ENCODE measurements around the gene ESM1.
"Not testable (repeated sequence)": the region's sequence is repeated elsewhere in the genome, so short reads cannot be mapped to it uniquely, and the experiment has no call there.

ESM1 gene

GRCh38 chr5:55003432-55004065 lies 18.2 kb upstream of the ESM1 start:
- Histone ChIP-seq H3K36me3 (replicated peaks in 1 of 2; ENCODE audit: control insufficient read depth in 2 of 2, insufficient read depth in 2 of 2, low read length in 2 of 2) (no peaks in the 10 kb centered on the region), H2AK5ac (ENCODE audit: low read depth, low read length) (no peak overlapping the region), H3K18ac (ENCODE audit: low read length) (no peak overlapping the region), H3K4ac (ENCODE audit: low read length) (no peak overlapping the region), H2BK15ac (ENCODE audit: low read length) (no peak overlapping the region), H3K14ac (ENCODE audit: low read length) (no peak overlapping the region), H3K79me1 (ENCODE audit: low read depth, low read length) (no peaks in the 10 kb centered on the region), H3K4me1 (ENCODE audit: control insufficient read depth in 2 of 2, insufficient read depth in 1 of 2, low read depth in 1 of 2, low read length in 2 of 2) (no peaks in the 10 kb centered on the region), H3K9me3 (replicated peaks in 1 of 2; ENCODE audit: control insufficient read depth in 2 of 2, insufficient read depth in 1 of 2, low read depth in 1 of 2, low read length in 2 of 2) (no peaks in the 10 kb centered on the region), H2BK5ac (ENCODE audit: low read length) (no peak overlapping the region), H4K8ac (ENCODE audit: low read depth, low read length) (no peak overlapping the region), H3K27me3 (ENCODE audit: control insufficient read depth in 3 of 3, insufficient read depth in 3 of 3, low read depth in 1 of 3, low read length in 3 of 3) (no peaks in the 10 kb centered on the region), H3K27ac (replicated peaks; ENCODE audit: low read length) (no peak overlapping the region), H2BK12ac (ENCODE audit: low read length) (no peak overlapping the region), H3K4me2 (ENCODE audit: insufficient read depth, low read length, poor library complexity, severe bottlenecking) (no peak overlapping the region), H2BK120ac (ENCODE audit: low read depth, low read length) (no peak overlapping the region), H3K9ac (ENCODE audit: low read depth, low read length, poor library complexity) (no peak overlapping the region), H4K91ac (ENCODE audit: low read depth, low read length, poor library complexity) (no peak overlapping the region), H3K23ac (ENCODE audit: low read depth, low read length, poor library complexity) (no peak overlapping the region), H3K4me3 (ENCODE audit: low read length in 2 of 2) (no peak overlapping the region), H2AFZ (ENCODE audit: low read length) (no peak overlapping the region)
- WGBS, 2 donors (ENCODE audit: extremely low coverage in 2 of 2, insufficient read length in 2 of 2, insufficient replicate concordance in 1 of 2) = no CpG with 5 or more reads among the region's 4 CpGs
- no peak for DNase-seq (ENCODE audit: low spot score)

GRCh38 chr5:55002166-55002565 lies 16.8 kb upstream of the ESM1 start:
- H4K8ac ChIP-seq (ENCODE audit: low read depth, low read length); H2BK5ac ChIP-seq (ENCODE audit: low read length): not testable (repeated sequence)
- no CpG with 5 or more reads among the region's 2 CpGs for WGBS, 2 donors (ENCODE audit: extremely low coverage in 2 of 2, insufficient read length in 2 of 2, insufficient replicate concordance in 1 of 2)

GRCh38 chr5:54997081-54997480 lies 11.7 kb upstream of the ESM1 start:
- no peak overlapping the region for H2BK5ac ChIP-seq (ENCODE audit: low read length)
- H2AFZ ChIP-seq (ENCODE audit: low read length) = no peak overlapping the region
- no peak overlapping the region for H4K8ac ChIP-seq (ENCODE audit: low read depth, low read length)
- H3K4ac ChIP-seq (ENCODE audit: low read length) = no peak overlapping the region
- no peak for DNase-seq (ENCODE audit: low spot score)
- H4K91ac ChIP-seq (ENCODE audit: low read depth, low read length, poor library complexity) = no peak overlapping the region
- H3K4me1 ChIP-seq (ENCODE audit: control insufficient read depth in 2 of 2, insufficient read depth in 1 of 2, low read depth in 1 of 2, low read length in 2 of 2) = no peaks in the 10 kb centered on the region
- H3K9me3 ChIP-seq (replicated peaks in 1 of 2; ENCODE audit: control insufficient read depth in 2 of 2, insufficient read depth in 1 of 2, low read depth in 1 of 2, low read length in 2 of 2) = no peaks in the 10 kb centered on the region
- no peaks in the 10 kb centered on the region for H3K36me3 ChIP-seq (replicated peaks in 1 of 2; ENCODE audit: control insufficient read depth in 2 of 2, insufficient read depth in 2 of 2, low read length in 2 of 2)
- no peaks in the 10 kb centered on the region for H3K79me1 ChIP-seq (ENCODE audit: low read depth, low read length)
- H2BK120ac ChIP-seq (ENCODE audit: low read depth, low read length) = no peak overlapping the region
- H2BK12ac ChIP-seq (ENCODE audit: low read length) = no peak overlapping the region
- no peak overlapping the region for H2BK15ac ChIP-seq (ENCODE audit: low read length)
- no peak overlapping the region for H3K4me3 ChIP-seq (ENCODE audit: low read length in 2 of 2)
- no peak overlapping the region for H3K18ac ChIP-seq (ENCODE audit: low read length)
- H3K27ac ChIP-seq (replicated peaks; ENCODE audit: low read length) = no peak overlapping the region
- H3K27me3 ChIP-seq (ENCODE audit: control insufficient read depth in 3 of 3, insufficient read depth in 3 of 3, low read depth in 1 of 3, low read length in 3 of 3) = no peaks in the 10 kb centered on the region
- no peak overlapping the region for H3K14ac ChIP-seq (ENCODE audit: low read length)
- H3K4me2 ChIP-seq (ENCODE audit: insufficient read depth, low read length, poor library complexity, severe bottlenecking) = no peak overlapping the region
- no peak overlapping the region for H3K23ac ChIP-seq (ENCODE audit: low read depth, low read length, poor library complexity)
- WGBS, 2 donors (ENCODE audit: extremely low coverage in 2 of 2, insufficient read length in 2 of 2, insufficient replicate concordance in 1 of 2) = no CpG with 5 or more reads among the region's 2 CpGs
- no peak overlapping the region for H3K9ac ChIP-seq (ENCODE audit: low read depth, low read length, poor library complexity)
- H2AK5ac ChIP-seq (ENCODE audit: low read depth, low read length) = no peak overlapping the region

More at GRCh38 chr5:55002166-55002565, 16.8 kb upstream of the ESM1 start:
- not testable (repeated sequence) for H2BK15ac ChIP-seq (ENCODE audit: low read length); H3K23ac ChIP-seq (ENCODE audit: low read depth, low read length, poor library complexity); DNase-seq (ENCODE audit: low spot score); H3K27me3 ChIP-seq (ENCODE audit: control insufficient read depth in 3 of 3, insufficient read depth in 3 of 3, low read depth in 1 of 3, low read length in 3 of 3); H3K4me1 ChIP-seq (ENCODE audit: control insufficient read depth in 2 of 2, insufficient read depth in 1 of 2, low read depth in 1 of 2, low read length in 2 of 2); H3K27ac ChIP-seq (replicated peaks; ENCODE audit: low read length); H4K91ac ChIP-seq (ENCODE audit: low read depth, low read length, poor library complexity); H2AFZ ChIP-seq (ENCODE audit: low read length); H2BK120ac ChIP-seq (ENCODE audit: low read depth, low read length); H3K4ac ChIP-seq (ENCODE audit: low read length); H3K9me3 ChIP-seq (replicated peaks in 1 of 2; ENCODE audit: control insufficient read depth in 2 of 2, insufficient read depth in 1 of 2, low read depth in 1 of 2, low read length in 2 of 2); H3K4me2 ChIP-seq (ENCODE audit: insufficient read depth, low read length, poor library complexity, severe bottlenecking); H3K4me3 ChIP-seq (ENCODE audit: low read length in 2 of 2); H2AK5ac ChIP-seq (ENCODE audit: low read depth, low read length); H3K14ac ChIP-seq (ENCODE audit: low read length); H3K9ac ChIP-seq (ENCODE audit: low read depth, low read length, poor library complexity); H3K36me3 ChIP-seq (replicated peaks in 1 of 2; ENCODE audit: control insufficient read depth in 2 of 2, insufficient read depth in 2 of 2, low read length in 2 of 2); H2BK12ac ChIP-seq (ENCODE audit: low read length); H3K18ac ChIP-seq (ENCODE audit: low read length); H3K79me1 ChIP-seq (ENCODE audit: low read depth, low read length)

GRCh38 chr5:54996466-54996865 lies 11.1 kb upstream of the ESM1 start:
- Histone ChIP-seq H3K4me1 (ENCODE audit: control insufficient read depth in 2 of 2, insufficient read depth in 1 of 2, low read depth in 1 of 2, low read length in 2 of 2) (no peaks in the 10 kb centered on the region), H3K4me2 (ENCODE audit: insufficient read depth, low read length, poor library complexity, severe bottlenecking) (no peak overlapping the region), H2AK5ac (ENCODE audit: low read depth, low read length) (no peak overlapping the region), H4K91ac (ENCODE audit: low read depth, low read length, poor library complexity) (no peak overlapping the region), H3K23ac (ENCODE audit: low read depth, low read length, poor library complexity) (no peak overlapping the region), H2BK120ac (ENCODE audit: low read depth, low read length) (no peak overlapping the region), H3K9me3 (replicated peaks in 1 of 2; ENCODE audit: control insufficient read depth in 2 of 2, insufficient read depth in 1 of 2, low read depth in 1 of 2, low read length in 2 of 2) (no peaks in the 10 kb centered on the region), H2BK15ac (ENCODE audit: low read length) (no peak overlapping the region), H4K8ac (ENCODE audit: low read depth, low read length) (no peak overlapping the region), H3K9ac (ENCODE audit: low read depth, low read length, poor library complexity) (no peak overlapping the region), H3K27me3 (ENCODE audit: control insufficient read depth in 3 of 3, insufficient read depth in 3 of 3, low read depth in 1 of 3, low read length in 3 of 3) (no peaks in the 10 kb centered on the region), H2BK12ac (ENCODE audit: low read length) (no peak overlapping the region), H3K4me3 (ENCODE audit: low read length in 2 of 2) (no peak overlapping the region), H3K4ac (ENCODE audit: low read length) (no peak overlapping the region), H3K79me1 (ENCODE audit: low read depth, low read length) (no peaks in the 10 kb centered on the region), H3K36me3 (replicated peaks in 1 of 2; ENCODE audit: control insufficient read depth in 2 of 2, insufficient read depth in 2 of 2, low read length in 2 of 2) (no peaks in the 10 kb centered on the region), H3K27ac (replicated peaks; ENCODE audit: low read length) (no peak overlapping the region), H3K18ac (ENCODE audit: low read length) (no peak overlapping the region), H2BK5ac (ENCODE audit: low read length) (no peak overlapping the region), H2AFZ (ENCODE audit: low read length) (no peak overlapping the region), H3K14ac (ENCODE audit: low read length) (no peak overlapping the region)
- no peak for DNase-seq (ENCODE audit: low spot score)
- no CpG with 5 or more reads among the region's 5 CpGs for WGBS, 2 donors (ENCODE audit: extremely low coverage in 2 of 2, insufficient read length in 2 of 2, insufficient replicate concordance in 1 of 2)
